Measurements from ENCODE around the gene SCNN1G. TPM values are rescaled to one million over a fixed set of nuclear protein-coding genes. Genes with fewer than 3 reads are reported as not detected.
A peak's percentile ranks its signal among the peaks of the same experiment; 100 is the strongest.

Gene SCNN1G
- total and polyA plus RNA-seq, 12 donors: 0.03 to 0.30 (median 0.09) TPM; not detected in 8

DNA sequence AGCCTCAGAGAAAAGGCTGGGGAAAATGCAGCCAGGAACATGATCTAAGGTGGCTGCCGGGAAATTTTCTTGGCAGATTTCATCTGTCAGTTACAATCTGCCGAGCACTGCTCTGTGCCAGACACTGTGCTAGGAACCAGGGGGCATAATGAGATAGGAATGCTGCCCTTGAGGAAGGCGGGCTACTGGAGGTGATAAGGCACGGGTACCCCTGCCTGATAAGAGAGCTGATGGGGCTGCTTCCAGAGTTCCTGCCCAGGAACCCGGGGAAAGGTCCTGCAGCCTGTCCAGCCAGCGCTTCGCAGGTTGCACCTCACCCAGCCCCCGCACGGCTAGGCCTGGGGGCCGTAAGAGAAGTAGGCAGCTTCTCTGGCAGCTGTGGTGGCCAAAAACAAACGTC is 3.1 kb downstream of the SCNN1G start:
- Histone ChIP-seq H3K4me3 (no peak overlapping the region), H3K9me3 (no peaks in the 10 kb centered on the region), H3K4me1 (peaks cover 7 to 26% (median 17%) of the 10 kb centered on the region in 9 donors), H3K27me3 (peaks cover 0 to 48% (median 36%) of the 10 kb centered on the region in 7 donors), H3K36me3 (no peaks in the 10 kb centered on the region), H3K27ac (no peak overlapping the region)
- intact Hi-C loops (cut with DNase I): loop anchor here in 2 of 10 donors (10.0 kb wide), 2 partner anchors 59 to 99 kb away; no protein-coding TSS in a partner anchor
- WGBS, 2 donors: 13 to 17% methylated on average over 11 of the region's 11 CpGs
- peak in 3 of 8 donors; percentile 34 to 76 (median 53) for ATAC-seq
- TF ChIP-seq, protein P1, sequence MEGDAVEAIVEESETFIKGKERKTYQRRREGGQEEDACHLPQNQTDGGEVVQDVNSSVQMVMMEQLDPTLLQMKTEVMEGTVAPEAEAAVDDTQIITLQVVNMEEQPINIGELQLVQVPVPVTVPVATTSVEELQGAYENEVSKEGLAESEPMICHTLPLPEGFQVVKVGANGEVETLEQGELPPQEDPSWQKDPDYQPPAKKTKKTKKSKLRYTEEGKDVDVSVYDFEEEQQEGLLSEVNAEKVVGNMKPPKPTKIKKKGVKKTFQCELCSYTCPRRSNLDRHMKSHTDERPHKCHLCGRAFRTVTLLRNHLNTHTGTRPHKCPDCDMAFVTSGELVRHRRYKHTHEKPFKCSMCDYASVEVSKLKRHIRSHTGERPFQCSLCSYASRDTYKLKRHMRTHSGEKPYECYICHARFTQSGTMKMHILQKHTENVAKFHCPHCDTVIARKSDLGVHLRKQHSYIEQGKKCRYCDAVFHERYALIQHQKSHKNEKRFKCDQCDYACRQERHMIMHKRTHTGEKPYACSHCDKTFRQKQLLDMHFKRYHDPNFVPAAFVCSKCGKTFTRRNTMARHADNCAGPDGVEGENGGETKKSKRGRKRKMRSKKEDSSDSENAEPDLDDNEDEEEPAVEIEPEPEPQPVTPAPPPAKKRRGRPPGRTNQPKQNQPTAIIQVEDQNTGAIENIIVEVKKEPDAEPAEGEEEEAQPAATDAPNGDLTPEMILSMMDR (IDR thresholded peaks at IDR 0.05): no peak
- DNase-seq: peak in 1 of 2 donors; percentile 26

- Histone ChIP-seq H3K9me3 (no peaks in the 10 kb centered on the region), H3K27me3 (peaks cover 0 to 43% (median 34%) of the 10 kb centered on the region in 7 donors), H3K36me3 (no peaks in the 10 kb centered on the region), H3K4me1 (peaks cover 7 to 26% (median 17%) of the 10 kb centered on the region in 9 donors), H3K4me3 (no peak overlapping the region), H3K27ac (no peak overlapping the region)
- 75% methylated on average over 24 of the region's 24 CpGs for WGBS, 2 donors
- DNase-seq (peak in 1 of 2 donors; percentile 17), ATAC-seq (no peak)
- TF ChIP-seq, protein P1 (IDR thresholded peaks at IDR 0.05): no peak
- intact Hi-C loops (cut with DNase I): loop anchor here in 2 of 10 donors (10.0 kb wide), 2 partner anchors 59 to 99 kb away; no protein-coding TSS in a partner anchor
These were observed 3.6 kb downstream of the SCNN1G start for GRCh38 chr16:23186171-23186570.

DNA sequence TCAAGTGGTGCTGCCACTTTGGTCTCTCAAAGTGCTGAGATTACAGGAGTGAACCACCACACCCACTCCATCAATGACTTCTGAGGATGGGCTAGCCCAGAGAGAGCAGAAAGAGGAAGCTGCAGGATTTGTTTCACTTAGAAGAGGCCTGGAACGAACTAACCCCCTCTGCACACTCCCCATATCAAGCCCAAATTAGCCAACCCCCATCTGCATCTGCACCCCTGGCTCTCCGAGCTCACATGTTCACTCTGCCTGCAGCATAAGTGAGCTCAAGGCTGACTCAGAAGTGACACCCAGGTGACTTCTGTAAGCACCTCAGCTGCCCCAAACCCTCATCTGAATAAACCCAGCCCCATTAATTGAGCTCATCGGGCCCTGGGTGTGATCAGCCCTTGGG is 4.8 kb downstream of the SCNN1G start:
- H3K27me3 ChIP-seq: peaks cover 0 to 33% (median 25%) of the 10 kb centered on the region in 7 donors
- no peaks in the 10 kb centered on the region for H3K36me3 ChIP-seq
- no peak overlapping the region for H3K4me3 ChIP-seq
- TF ChIP-seq, protein P1 (IDR thresholded peaks at IDR 0.05): no peak
- no peaks in the 10 kb centered on the region for H3K9me3 ChIP-seq
- DNase-seq (no peak), ATAC-seq (no peak)
- H3K27ac ChIP-seq: no peak overlapping the region
- H3K4me1 ChIP-seq: peaks cover 7 to 21% (median 11%) of the 10 kb centered on the region in 9 donors
- WGBS, 2 donors: 69 to 73% methylated on average over 3 of the region's 3 CpGs
- intact Hi-C loops (cut with DNase I): loop anchor here in 2 of 10 donors (10.0 kb wide), 2 partner anchors 57 to 97 kb away; no protein-coding TSS in a partner anchor

GRCh38 chr16:23188911-23189310 is 6.4 kb downstream of the SCNN1G start:
- ATAC-seq: no peak
- H3K4me3 ChIP-seq: no peak overlapping the region
- no peaks in the 10 kb centered on the region for H3K36me3 ChIP-seq
- peaks cover 0 to 12% (median 0%) of the 10 kb centered on the region in 9 donors for H3K4me1 ChIP-seq
- DNase-seq: no peak
- intact Hi-C loops (cut with DNase I): loop anchor here in 2 of 10 donors (10.0 kb wide), 2 partner anchors 56 to 96 kb away; no protein-coding TSS in a partner anchor
- H3K27ac ChIP-seq: no peak overlapping the region
- 83 to 91% methylated on average over 2 of the region's 2 CpGs for WGBS, 2 donors
- TF ChIP-seq, protein P1 (IDR thresholded peaks at IDR 0.05): no peak
- H3K27me3 ChIP-seq: peaks cover 0 to 17% (median 9%) of the 10 kb centered on the region in 7 donors
- H3K9me3 ChIP-seq: no peaks in the 10 kb centered on the region
